ENCODE data around the gene TTYH2. TPM values are rescaled to one million over a fixed set of nuclear protein-coding genes. Genes with fewer than 3 reads are reported as not detected.
A peak's percentile ranks its signal among the peaks of the same experiment; 100 is the strongest.

Gene TTYH2
- total and polyA plus RNA-seq, 10 donors, result 2.7 to 22.7 (median 17.7) TPM

DNA sequence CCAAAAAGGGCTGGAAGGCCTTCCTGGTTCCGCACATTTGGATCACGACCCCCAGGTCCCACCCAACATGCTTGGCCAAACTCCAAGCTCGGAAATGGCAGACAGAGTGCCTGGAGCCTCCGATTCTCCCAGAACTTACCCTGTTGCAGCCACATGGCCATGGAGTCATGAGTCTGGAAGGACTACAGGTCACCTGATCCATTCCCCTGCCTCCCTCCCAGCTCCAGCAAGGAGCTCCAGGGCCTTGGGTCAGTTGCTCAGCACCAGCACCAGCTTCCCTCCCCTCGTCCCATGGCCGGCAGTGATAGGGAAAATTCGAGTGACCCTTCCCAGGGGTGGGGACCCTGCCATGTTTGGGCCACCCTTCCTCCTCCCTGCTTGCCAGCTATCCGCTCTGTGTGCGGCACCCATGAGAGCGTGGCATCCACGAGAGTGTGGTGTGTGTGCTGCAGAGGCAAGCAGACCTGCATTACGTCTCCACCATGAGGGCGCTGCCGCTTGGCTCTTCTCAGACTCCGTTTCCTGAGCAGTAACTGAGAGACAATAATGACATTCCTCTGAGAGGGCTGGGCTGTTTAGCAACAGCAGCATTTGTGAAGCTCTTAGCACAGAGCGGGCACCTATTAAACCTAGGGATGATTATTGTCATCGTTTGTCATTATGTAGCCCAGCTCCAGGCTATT lies 31.2 kb upstream of the TTYH2 start:
- Histone ChIP-seq H3K4me3 (no peak overlapping the region), H3K36me3 (no peaks in the 10 kb centered on the region), H3K4me1 (no peaks in the 10 kb centered on the region), H3K27ac (no peak overlapping the region), H3K27me3 (replicated peaks in 1 of 7) (peaks cover 0 to 56% (median 4%) of the 10 kb centered on the region in 7 donors), H3K9me3 (no peaks in the 10 kb centered on the region)
- intact Hi-C loops (cut with DNase I; ENCODE audit: low total_unique reads), result no loop called here
- DNase-seq, result peak; percentile 55
- WGBS, 5 donors, result 83 to 93% (median 86%) methylated on average over 8 to 17 of the region's 17 CpGs
- TF ChIP-seq POLR2A (IDR thresholded peaks at IDR 0.05) (no peak), POLR2AphosphoS5 (IDR thresholded peaks at IDR 0.05) (no peak)
- TF ChIP-seq, protein P1, sequence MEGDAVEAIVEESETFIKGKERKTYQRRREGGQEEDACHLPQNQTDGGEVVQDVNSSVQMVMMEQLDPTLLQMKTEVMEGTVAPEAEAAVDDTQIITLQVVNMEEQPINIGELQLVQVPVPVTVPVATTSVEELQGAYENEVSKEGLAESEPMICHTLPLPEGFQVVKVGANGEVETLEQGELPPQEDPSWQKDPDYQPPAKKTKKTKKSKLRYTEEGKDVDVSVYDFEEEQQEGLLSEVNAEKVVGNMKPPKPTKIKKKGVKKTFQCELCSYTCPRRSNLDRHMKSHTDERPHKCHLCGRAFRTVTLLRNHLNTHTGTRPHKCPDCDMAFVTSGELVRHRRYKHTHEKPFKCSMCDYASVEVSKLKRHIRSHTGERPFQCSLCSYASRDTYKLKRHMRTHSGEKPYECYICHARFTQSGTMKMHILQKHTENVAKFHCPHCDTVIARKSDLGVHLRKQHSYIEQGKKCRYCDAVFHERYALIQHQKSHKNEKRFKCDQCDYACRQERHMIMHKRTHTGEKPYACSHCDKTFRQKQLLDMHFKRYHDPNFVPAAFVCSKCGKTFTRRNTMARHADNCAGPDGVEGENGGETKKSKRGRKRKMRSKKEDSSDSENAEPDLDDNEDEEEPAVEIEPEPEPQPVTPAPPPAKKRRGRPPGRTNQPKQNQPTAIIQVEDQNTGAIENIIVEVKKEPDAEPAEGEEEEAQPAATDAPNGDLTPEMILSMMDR (IDR thresholded peaks at IDR 0.05 in 8 of 11, conservative IDR thresholded peaks at IDR 0.05 in 3 of 11), result no peak

GRCh38 chr17:74183411-74183810 lies 30.0 kb upstream of the TTYH2 start:
- H3K36me3 ChIP-seq, result no peaks in the 10 kb centered on the region
- peaks cover 0 to 50% (median 0%) of the 10 kb centered on the region in 7 donors for H3K27me3 ChIP-seq (replicated peaks in 1 of 7)
- no peak overlapping the region for H3K4me3 ChIP-seq
- DNase-seq, result peak; percentile 54
- TF ChIP-seq POLR2A (IDR thresholded peaks at IDR 0.05) (no peak), POLR2AphosphoS5 (IDR thresholded peaks at IDR 0.05) (no peak)
- TF ChIP-seq, protein P1 (IDR thresholded peaks at IDR 0.05 in 8 of 11, conservative IDR thresholded peaks at IDR 0.05 in 3 of 11), result no peak
- intact Hi-C loops (cut with DNase I; ENCODE audit: low total_unique reads), result no loop called here
- WGBS, 5 donors, result 78 to 89% (median 81%) methylated on average over 9 of the region's 9 CpGs
- no peaks in the 10 kb centered on the region for H3K4me1 ChIP-seq
- no peak overlapping the region for H3K27ac ChIP-seq
- no peaks in the 10 kb centered on the region for H3K9me3 ChIP-seq

- TF ChIP-seq POLR2A (IDR thresholded peaks at IDR 0.05) (no peak), POLR2AphosphoS5 (IDR thresholded peaks at IDR 0.05) (no peak)
- TF ChIP-seq, protein P1 (IDR thresholded peaks at IDR 0.05 in 8 of 11, conservative IDR thresholded peaks at IDR 0.05 in 3 of 11), result no peak
- Histone ChIP-seq H3K27ac (no peak overlapping the region), H3K4me3 (no peak overlapping the region), H3K27me3 (replicated peaks in 1 of 7) (peaks cover 0 to 33% (median 0%) of the 10 kb centered on the region in 7 donors), H3K9me3 (peaks cover 0 to 5% (median 0%) of the 10 kb centered on the region in 8 donors), H3K36me3 (no peaks in the 10 kb centered on the region), H3K4me1 (no peaks in the 10 kb centered on the region)
- DNase-seq, result peak; percentile 48
- WGBS, 5 donors, result 72 to 85% (median 78%) methylated on average over 9 of the region's 9 CpGs
- intact Hi-C loops (cut with DNase I; ENCODE audit: low total_unique reads), result no loop called here
Measured at GRCh38 chr17:74185571-74186185, 27.7 kb upstream of the TTYH2 start.

DNA sequence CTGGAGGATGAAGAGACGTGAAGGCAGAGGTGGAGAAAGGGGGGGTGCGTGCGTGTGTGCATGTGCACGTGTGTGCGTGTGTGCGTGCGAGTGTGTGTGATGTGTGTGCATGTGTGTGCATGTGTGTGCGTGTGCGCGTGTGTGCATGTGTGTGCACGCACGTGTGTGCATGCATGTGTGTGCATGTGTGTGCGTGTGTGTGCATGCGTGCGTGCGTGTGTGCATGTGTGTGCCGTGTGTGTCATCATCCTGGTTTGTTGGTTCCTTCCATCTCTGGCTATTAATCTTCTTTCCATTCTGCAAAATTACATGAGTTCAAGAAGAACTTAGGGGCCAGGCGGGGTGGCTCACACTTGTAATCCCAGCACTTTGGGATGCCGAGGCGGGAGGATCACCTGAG lies 26.9 kb upstream of the TTYH2 start:
- H3K4me3 ChIP-seq, result no peak overlapping the region
- no peak overlapping the region for H3K27ac ChIP-seq
- TF ChIP-seq POLR2A (IDR thresholded peaks at IDR 0.05) (no peak), POLR2AphosphoS5 (IDR thresholded peaks at IDR 0.05) (no peak)
- TF ChIP-seq, protein P1 (IDR thresholded peaks at IDR 0.05 in 8 of 11, conservative IDR thresholded peaks at IDR 0.05 in 3 of 11), result no peak
- peak; percentile 51 for DNase-seq
- H3K4me1 ChIP-seq, result no peaks in the 10 kb centered on the region
- no peaks in the 10 kb centered on the region for H3K36me3 ChIP-seq
- peaks cover 0 to 5% (median 0%) of the 10 kb centered on the region in 8 donors for H3K9me3 ChIP-seq
- 88 to 93% (median 91%) methylated on average over 20 of the region's 20 CpGs for WGBS, 5 donors
- intact Hi-C loops (cut with DNase I; ENCODE audit: low total_unique reads), result no loop called here
- H3K27me3 ChIP-seq (replicated peaks in 1 of 7), result peaks cover 0 to 33% (median 0%) of the 10 kb centered on the region in 7 donors
